Neural crest cell (in vitro differentiated cells): Measurements from ENCODE around the gene RLBP1. TPM values are rescaled to one million over a fixed set of nuclear protein-coding genes. Genes with fewer than 3 reads are reported as not detected.

Experiments
- DNase-seq: peaks from one replicate; pipeline ENCODE4 v3.0.0; 2021; ENCODE audit warnings: low read depth, mixed read lengths, low spot score
- H3K27ac Mint-ChIP-seq: one replicate; pipeline ENCODE4 v1.8.0; 2021; ENCODE audit warnings: mild to moderate bottlenecking, mixed read lengths; ENCODE audit not compliant: unreplicated experiment
- H3K27me3 Mint-ChIP-seq: 2 replicates; pipeline ENCODE4 v1.8.0; 2021; ENCODE audit warnings: low read depth, mild to moderate bottlenecking, mixed read lengths
- H3K36me3 Mint-ChIP-seq: 2 replicates; pipeline ENCODE4 v1.8.0; 2021; ENCODE audit warnings: low read depth, mild to moderate bottlenecking, mixed read lengths
- H3K4me1 Mint-ChIP-seq: 2 replicates; pipeline ENCODE4 v1.8.0; 2021; ENCODE audit warnings: mixed read lengths
- H3K4me3 Mint-ChIP-seq: one replicate; pipeline ENCODE4 v1.8.0; 2021; ENCODE audit warnings: mild to moderate bottlenecking, mixed read lengths
- H3K9me3 Mint-ChIP-seq: 2 replicates; pipeline ENCODE4 v1.8.0; 2021; ENCODE audit warnings: mixed read lengths
- CTCF ChIP-seq: fragments of 200-600 bp; sonication (generic); conservative IDR thresholded peaks from 2 replicates; pipeline ENCODE4 v1.5.0; 2021; ENCODE audit warnings: antibody characterized with exemption, mild to moderate bottlenecking
- total RNA-seq: library from RNA; stranded (reverse); gene quantifications from 2 replicates; pipeline ENCODE4 v1.2.1, GENCODE V29; 2021

The RLBP1 gene
- total RNA-seq, 1 donor from 2014 or later, result 6.3 TPM

GRCh38 chr15:89187301-89187985 is 33.9 kb downstream of the RLBP1 start:
- no peaks in the 10 kb centered on the region for H3K27me3 Mint-ChIP-seq
- peaks cover 6% of the 10 kb centered on the region for H3K36me3 Mint-ChIP-seq
- no peak overlapping the region for H3K4me3 Mint-ChIP-seq
- H3K9me3 Mint-ChIP-seq, result no peaks in the 10 kb centered on the region
- no peak for DNase-seq
- peaks cover 14% of the 10 kb centered on the region for H3K4me1 Mint-ChIP-seq
- no peak overlapping the region for H3K27ac Mint-ChIP-seq
- no peak for TF ChIP-seq CTCF

GRCh38 chr15:89186803-89187202 is 34.6 kb downstream of the RLBP1 start:
- no peak overlapping the region for H3K4me3 Mint-ChIP-seq
- TF ChIP-seq CTCF, result no peak
- no peak for DNase-seq
- peaks cover 14% of the 10 kb centered on the region for H3K4me1 Mint-ChIP-seq
- H3K36me3 Mint-ChIP-seq, result peaks cover 6% of the 10 kb centered on the region
- H3K27ac Mint-ChIP-seq, result no peak overlapping the region
- H3K27me3 Mint-ChIP-seq, result no peaks in the 10 kb centered on the region
- H3K9me3 Mint-ChIP-seq, result no peaks in the 10 kb centered on the region

GRCh38 chr15:89184886-89185526 is 36.4 kb downstream of the RLBP1 start:
- H3K27me3 Mint-ChIP-seq, result no peaks in the 10 kb centered on the region
- no peaks in the 10 kb centered on the region for H3K9me3 Mint-ChIP-seq
- TF ChIP-seq CTCF, result no peak
- no peak for DNase-seq
- peaks cover 6% of the 10 kb centered on the region for H3K36me3 Mint-ChIP-seq
- peaks cover 13% of the 10 kb centered on the region for H3K4me1 Mint-ChIP-seq
- H3K27ac Mint-ChIP-seq, result no peak overlapping the region
- H3K4me3 Mint-ChIP-seq, result no peak overlapping the region

GRCh38 chr15:89184357-89184756 is 37.0 kb downstream of the RLBP1 start:
- H3K27me3 Mint-ChIP-seq, result no peaks in the 10 kb centered on the region
- no peak overlapping the region for H3K4me3 Mint-ChIP-seq
- peaks cover 8% of the 10 kb centered on the region for H3K4me1 Mint-ChIP-seq
- TF ChIP-seq CTCF, result no peak
- H3K9me3 Mint-ChIP-seq, result no peaks in the 10 kb centered on the region
- no peak overlapping the region for H3K27ac Mint-ChIP-seq
- peaks cover 6% of the 10 kb centered on the region for H3K36me3 Mint-ChIP-seq
- no peak for DNase-seq

GRCh38 chr15:89179966-89180875 is 41.2 kb downstream of the RLBP1 start:
- no peak overlapping the region for H3K27ac Mint-ChIP-seq
- TF ChIP-seq CTCF, result no peak
- H3K36me3 Mint-ChIP-seq, result peaks cover 3% of the 10 kb centered on the region
- no peak overlapping the region for H3K4me3 Mint-ChIP-seq
- peaks cover 7% of the 10 kb centered on the region for H3K4me1 Mint-ChIP-seq
- no peaks in the 10 kb centered on the region for H3K9me3 Mint-ChIP-seq
- H3K27me3 Mint-ChIP-seq, result no peaks in the 10 kb centered on the region
- DNase-seq, result no peak
